K562 (cell line): Measurements from ENCODE around the gene RXFP1. TPM values are rescaled to one million over a fixed set of nuclear protein-coding genes. Genes with fewer than 3 reads are reported as not detected.

Source experiments
- BHLHE40 ChIP-seq: IDR thresholded peaks from 2 replicates; pipeline ENCODE4 v1.6.1; 2011; ENCODE audit warnings: low read length, improper control_type of control experiment
- TCF3 ChIP-seq: sonication (generic); formaldehyde crosslinking; IDR thresholded peaks from 2 replicates; pipeline ENCODE4 v1.4.0; 2020; ENCODE audit warnings: mild to moderate bottlenecking, missing genetic modification reagents
- polyA plus RNA-seq, 8 experiments: library from polyadenylated mRNA; depleted of rRNA in 4 of 8; stranded (reverse) in 5 of 8; unstranded in 3 of 8; fragments of >200 nt; fragmentation: Nextera tagmentation in 2 of 8; fragmentation: Illumina TruSeq in 1 of 8; extraction: Ambion mirVana in 2 of 8; extraction: Trizol in 1 of 8; gene quantifications; 2 replicates each; pipeline versions ENCODE4 v1.2.1 to v1.2.3, GENCODE V29; 2011 to 2014; ENCODE audit warnings: inconsistent platforms in 1 of 8, missing spikeins in 1 of 8
- small RNA-seq: library from RNA; depleted of rRNA; stranded (forward); fragments of <200 nt; gene quantifications from one replicate; pipeline ENCODE3, GENCODE V24; 2014
- total RNA-seq, 7 experiments: library from RNA; depleted of rRNA in 6 of 7; stranded (reverse); fragments of >200 nt in 6 of 7; fragmentation: Illumina TruSeq in 2 of 7; extraction: Trizol in 2 of 7; gene quantifications; 2 replicates each; pipeline versions ENCODE4 v1.2.1 to v1.2.3, GENCODE V29; 2011 to 2021; ENCODE audit warnings: low replicate concordance in 1 of 7

RXFP1 gene
- total and polyA plus RNA-seq, 9 of the 15 experiments (the other 6 are each of a cell fraction or from before 2014, with no cell fraction given), result 0.03 to 0.06 (median 0.04) TPM; not detected in 6

GRCh38 chr4:158688813-158689212 lies 167.1 kb downstream of the RXFP1 start (continued):
- TF ChIP-seq BHLHE40 (no peak), TCF3 (CRISPR knock-in tag) (no peak)

Small RNAs within 50 kb of the gene (small RNA-seq; reads per million reads assigned to genes)
- gene RF00012, result not detected

Other genes with a start within 250 kb of the RXFP1 start
- 9.7 and 12.9 TPM in 2 replicates for gene C4orf46, start 150.0 kb downstream of the RXFP1 start, total RNA-seq (2014; rRNA removed)
- 20.7 and 22.9 TPM in 2 replicates for gene C4orf46, start 150.0 kb downstream of the RXFP1 start, total RNA-seq (2014; rRNA removed; fragmentation: Illumina TruSeq; extraction: Trizol)
- gene C4orf46, start 150.0 kb downstream of the RXFP1 start, total RNA-seq (2015; rRNA removed; fragmentation: Illumina TruSeq; extraction: Trizol), result 15.7 and 18.5 TPM in 2 replicates
- 13.7 and 17.0 TPM in 2 replicates for gene C4orf46, start 150.0 kb downstream of the RXFP1 start, total RNA-seq (2021)
- 19.6 and 22.8 TPM in 2 replicates for gene C4orf46, start 150.0 kb downstream of the RXFP1 start, polyA plus RNA-seq (2011; rRNA removed)
- gene C4orf46, start 150.0 kb downstream of the RXFP1 start, polyA plus RNA-seq (2014; fragmentation: Illumina TruSeq; extraction: Trizol), result 20.8 and 24.4 TPM in 2 replicates
- gene C4orf46, start 150.0 kb downstream of the RXFP1 start, polyA plus RNA-seq (2014; fragmentation: Nextera tagmentation; extraction: Ambion mirVana), result 10 to 100 TPM; 11.6 to 11.7 TPM
- gene C4orf46, start 150.0 kb downstream of the RXFP1 start, polyA plus RNA-seq (2014; rRNA removed), result 13.3 and 17.8 TPM in 2 replicates
- gene ETFDH, start 150.4 kb downstream of the RXFP1 start, total RNA-seq (2014; rRNA removed), result 15.7 and 16.0 TPM in 2 replicates
- 25.9 and 30.4 TPM in 2 replicates for gene ETFDH, start 150.4 kb downstream of the RXFP1 start, total RNA-seq (2014; rRNA removed; fragmentation: Illumina TruSeq; extraction: Trizol)
- gene ETFDH, start 150.4 kb downstream of the RXFP1 start, total RNA-seq (2015; rRNA removed; fragmentation: Illumina TruSeq; extraction: Trizol), result 24.9 and 26.7 TPM in 2 replicates
- 21.1 and 21.7 TPM in 2 replicates for gene ETFDH, start 150.4 kb downstream of the RXFP1 start, total RNA-seq (2021)
- gene ETFDH, start 150.4 kb downstream of the RXFP1 start, polyA plus RNA-seq (2011; rRNA removed), result 21.9 and 29.8 TPM in 2 replicates
- 26.2 and 33.6 TPM in 2 replicates for gene ETFDH, start 150.4 kb downstream of the RXFP1 start, polyA plus RNA-seq (2014; fragmentation: Illumina TruSeq; extraction: Trizol)
- 10 to 100 TPM; 14.6 to 25.1 TPM for gene ETFDH, start 150.4 kb downstream of the RXFP1 start, polyA plus RNA-seq (2014; fragmentation: Nextera tagmentation; extraction: Ambion mirVana)
- 27.3 and 30.7 TPM in 2 replicates for gene ETFDH, start 150.4 kb downstream of the RXFP1 start, polyA plus RNA-seq (2014; rRNA removed)
- gene PPID, start 201.5 kb downstream of the RXFP1 start, total RNA-seq (2014; rRNA removed), result 70.3 and 73.7 TPM in 2 replicates
- gene PPID, start 201.5 kb downstream of the RXFP1 start, total RNA-seq (2014; rRNA removed; fragmentation: Illumina TruSeq; extraction: Trizol), result 112 and 113 TPM in 2 replicates
- gene PPID, start 201.5 kb downstream of the RXFP1 start, total RNA-seq (2015; rRNA removed; fragmentation: Illumina TruSeq; extraction: Trizol), result 110 and 125 TPM in 2 replicates
- gene PPID, start 201.5 kb downstream of the RXFP1 start, total RNA-seq (2021), result 49.3 and 51.7 TPM in 2 replicates
- gene PPID, start 201.5 kb downstream of the RXFP1 start, polyA plus RNA-seq (2011; rRNA removed), result 29.0 and 46.5 TPM in 2 replicates
- 122 and 160 TPM in 2 replicates for gene PPID, start 201.5 kb downstream of the RXFP1 start, polyA plus RNA-seq (2014; fragmentation: Illumina TruSeq; extraction: Trizol)
- gene PPID, start 201.5 kb downstream of the RXFP1 start, polyA plus RNA-seq (2014; fragmentation: Nextera tagmentation; extraction: Ambion mirVana), result 100 to 1,000 TPM in 1 of 2 experiments, 10 to 100 TPM in 1; 57.5 to 135 TPM
- gene PPID, start 201.5 kb downstream of the RXFP1 start, polyA plus RNA-seq (2014; rRNA removed), result 90.9 and 98.6 TPM in 2 replicates
- gene FNIP2, start 247.1 kb downstream of the RXFP1 start, total RNA-seq (2014; rRNA removed), result 6.3 and 7.3 TPM in 2 replicates
- 11.7 and 12.4 TPM in 2 replicates for gene FNIP2, start 247.1 kb downstream of the RXFP1 start, total RNA-seq (2014; rRNA removed; fragmentation: Illumina TruSeq; extraction: Trizol)
- gene FNIP2, start 247.1 kb downstream of the RXFP1 start, total RNA-seq (2015; rRNA removed; fragmentation: Illumina TruSeq; extraction: Trizol), result 14.5 and 15.5 TPM in 2 replicates
- 9.7 and 11.6 TPM in 2 replicates for gene FNIP2, start 247.1 kb downstream of the RXFP1 start, total RNA-seq (2021)
- gene FNIP2, start 247.1 kb downstream of the RXFP1 start, polyA plus RNA-seq (2011; rRNA removed), result 5.5 and 8.3 TPM in 2 replicates
- 7.9 and 8.7 TPM in 2 replicates for gene FNIP2, start 247.1 kb downstream of the RXFP1 start, polyA plus RNA-seq (2014; fragmentation: Illumina TruSeq; extraction: Trizol)
- 1 to 10 TPM; 1.7 to 2.8 TPM for gene FNIP2, start 247.1 kb downstream of the RXFP1 start, polyA plus RNA-seq (2014; fragmentation: Nextera tagmentation; extraction: Ambion mirVana)
- 4.9 and 6.3 TPM in 2 replicates for gene FNIP2, start 247.1 kb downstream of the RXFP1 start, polyA plus RNA-seq (2014; rRNA removed)